Esophagus squamous epithelium (tissue), 5 donors: ENCODE results near the gene DENND2A. TPM values are rescaled to one million over a fixed set of nuclear protein-coding genes. Genes with fewer than 3 reads are reported as not detected.

ENCODE experiments used
- DNase-seq: peaks from one replicate; lab custom pipeline; 2025; lab: John Stamatoyannopoulos, UW
- H3K27ac ChIP-seq, 4 donors: fragments of 200-600 bp; sonication (generic); one replicate each; pipeline ENCODE4 v1.5.1; 2016 to 2019; ENCODE audit warnings: mild to moderate bottlenecking in 1 of 4
- H3K27me3 ChIP-seq, 4 donors: fragments of 200-600 bp; sonication (generic); 1 replicate in 3 of 4; 2 replicates in 1 of 4; pipeline versions ENCODE4 v1.5.1 to v1.6.0; 2017 to 2021; ENCODE audit warnings: antibody characterized with exemption in 1 of 4
- H3K36me3 ChIP-seq, 3 donors: fragments of 200-600 bp; sonication (generic); one replicate each; pipeline ENCODE4 v1.5.1; 2016 to 2019
- H3K4me1 ChIP-seq, 3 donors: fragments of 200-600 bp; sonication (generic); one replicate each; pipeline ENCODE4 v1.5.1; 2017 to 2019
- H3K4me3 ChIP-seq, 4 donors: fragments of 200-600 bp; sonication (generic); 1 replicate in 3 of 4; 2 replicates in 1 of 4; pipeline ENCODE4 v1.5.1; 2016 to 2019; ENCODE audit warnings: mild to moderate bottlenecking in 2 of 4, moderate library complexity in 1 of 4
- H3K9me3 ChIP-seq, 3 donors: fragments of 200-600 bp; sonication (generic); one replicate each; pipeline ENCODE4 v1.5.1; 2016 to 2019
- POLR2A ChIP-seq, 4 donors: fragments of 450-650 bp; IDR thresholded peaks; one replicate each; pipeline ENCODE4 v1.6.1; 2017; ENCODE audit warnings: antibody characterized with exemption in 4 of 4, mild to moderate bottlenecking in 4 of 4, moderate library complexity in 3 of 4
- WGBS, 2 donors: methylation state at CpG; one replicate each; pipeline ENCODE4 v1.1.5; 2018; 5-methylcytosine and 5-hydroxymethylcytosine counted together
- intact Hi-C: fragments of 100-400 bp; cut with DNase I; formaldehyde crosslinking; loops from one replicate; pipeline ENCODE4 v1.15.0; 2022
- total RNA-seq, 4 donors: library from RNA; depleted of rRNA; stranded (reverse); fragments of >200 nt; gene quantifications; one replicate each; pipeline ENCODE4 v1.1.0, GENCODE V29; 2016
- TF ChIP-seq, protein P1 (sequence below), 6 experiments: fragments of 450-650 bp in 4 of 6; fragments of 200-600 bp in 2 of 6; sonication (generic) in 2 of 6; IDR thresholded peaks; one replicate each; pipeline ENCODE4 v1.5.1; 2016 to 2019; ENCODE audit warnings: antibody characterized with exemption in 6 of 6, mild to moderate bottlenecking in 4 of 6, moderate library complexity in 4 of 6
- donor health status: DM: yes; HTN: yes; CAD: no.

DENND2A gene
- total RNA-seq, 4 donors from 2014 or later: 0.92 to 11.1 (median 1.9) TPM

DNA sequence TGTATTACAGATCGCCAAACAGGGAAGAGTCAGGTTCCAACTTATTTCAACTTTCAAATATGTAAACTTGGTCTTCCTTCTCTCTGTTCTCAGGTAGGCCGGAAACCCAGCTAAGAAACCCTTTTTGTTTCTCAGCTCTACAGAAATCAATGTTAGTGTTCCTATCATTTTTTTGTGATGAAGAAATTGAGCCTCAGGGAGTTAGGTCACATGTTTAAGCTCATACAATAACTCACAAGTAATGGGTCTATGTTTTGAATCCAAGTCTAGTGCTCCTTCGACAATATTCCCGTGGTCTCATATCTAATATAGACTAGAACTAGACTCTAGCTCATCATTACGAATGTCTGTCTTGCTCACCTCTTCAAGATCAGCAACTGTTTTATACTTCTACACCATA, 22.3 kb downstream of the DENND2A start:
- Histone ChIP-seq H3K4me3 (no peak overlapping the region), H3K27me3 (no peaks in the 10 kb centered on the region), H3K36me3 (no peaks in the 10 kb centered on the region), H3K9me3 (no peaks in the 10 kb centered on the region), H3K27ac (no peak overlapping the region), H3K4me1 (peaks cover 0 to 14% (median 0%) of the 10 kb centered on the region in 3 donors)
- 77 to 84% methylated on average over 5 of the region's 5 CpGs for WGBS, 2 donors
- no peak for DNase-seq
- intact Hi-C loops: no loop called here
- no peak for TF ChIP-seq POLR2A (IDR thresholded peaks at IDR 0.05)
- TF ChIP-seq, protein P1, sequence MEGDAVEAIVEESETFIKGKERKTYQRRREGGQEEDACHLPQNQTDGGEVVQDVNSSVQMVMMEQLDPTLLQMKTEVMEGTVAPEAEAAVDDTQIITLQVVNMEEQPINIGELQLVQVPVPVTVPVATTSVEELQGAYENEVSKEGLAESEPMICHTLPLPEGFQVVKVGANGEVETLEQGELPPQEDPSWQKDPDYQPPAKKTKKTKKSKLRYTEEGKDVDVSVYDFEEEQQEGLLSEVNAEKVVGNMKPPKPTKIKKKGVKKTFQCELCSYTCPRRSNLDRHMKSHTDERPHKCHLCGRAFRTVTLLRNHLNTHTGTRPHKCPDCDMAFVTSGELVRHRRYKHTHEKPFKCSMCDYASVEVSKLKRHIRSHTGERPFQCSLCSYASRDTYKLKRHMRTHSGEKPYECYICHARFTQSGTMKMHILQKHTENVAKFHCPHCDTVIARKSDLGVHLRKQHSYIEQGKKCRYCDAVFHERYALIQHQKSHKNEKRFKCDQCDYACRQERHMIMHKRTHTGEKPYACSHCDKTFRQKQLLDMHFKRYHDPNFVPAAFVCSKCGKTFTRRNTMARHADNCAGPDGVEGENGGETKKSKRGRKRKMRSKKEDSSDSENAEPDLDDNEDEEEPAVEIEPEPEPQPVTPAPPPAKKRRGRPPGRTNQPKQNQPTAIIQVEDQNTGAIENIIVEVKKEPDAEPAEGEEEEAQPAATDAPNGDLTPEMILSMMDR (IDR thresholded peaks at IDR 0.05): no peak

DNA sequence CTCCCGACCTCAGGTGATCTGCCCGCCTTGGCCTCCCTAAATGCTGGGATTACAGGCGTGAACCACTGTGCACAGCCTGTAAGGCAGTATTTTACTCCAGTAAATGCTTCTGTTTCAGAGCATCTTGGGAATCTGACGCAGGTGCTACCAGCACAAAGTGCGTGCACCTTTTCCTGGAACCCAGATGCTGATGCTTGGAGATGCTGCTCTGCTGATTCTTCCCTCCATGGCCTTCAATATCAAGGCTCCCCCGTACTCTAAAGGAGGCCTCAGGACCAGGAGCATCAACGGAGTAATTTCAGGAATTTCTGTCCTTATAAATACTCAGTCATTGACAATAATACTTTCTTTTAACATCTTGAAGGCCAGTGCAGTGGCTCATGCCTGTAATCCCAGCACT, 23.5 kb downstream of the DENND2A start:
- no peak for DNase-seq
- no peaks in the 10 kb centered on the region for H3K36me3 ChIP-seq

DNA sequence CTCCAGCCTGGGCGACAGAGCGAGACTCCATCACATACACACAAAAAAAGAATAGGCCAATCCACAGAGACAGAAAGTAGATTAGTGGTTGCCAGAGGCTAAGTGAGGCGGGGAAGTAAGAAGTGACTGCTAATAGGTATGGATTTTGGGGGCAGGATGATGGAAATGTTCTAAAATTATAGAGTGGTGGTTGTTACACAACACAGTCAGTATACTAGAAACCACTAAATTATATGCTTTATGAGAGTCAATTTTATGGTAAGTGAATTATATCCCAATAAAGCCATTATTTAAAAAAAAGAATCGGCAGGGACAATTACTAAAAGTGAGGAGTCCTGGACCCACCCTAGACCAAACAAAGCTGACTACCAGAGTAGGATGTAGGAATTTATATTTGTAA, 24.3 kb downstream of the DENND2A start:
- no peak for DNase-seq
- peaks cover 0 to under 1% (median 0%) of the 10 kb centered on the region in 3 donors for H3K4me1 ChIP-seq
- no peaks in the 10 kb centered on the region for H3K9me3 ChIP-seq
- no peak overlapping the region for H3K4me3 ChIP-seq
- intact Hi-C loops: no loop called here
- no peaks in the 10 kb centered on the region for H3K27me3 ChIP-seq
- H3K27ac ChIP-seq: no peak overlapping the region
- WGBS, 2 donors: 79 to 88% methylated on average over 4 of the region's 4 CpGs
- no peaks in the 10 kb centered on the region for H3K36me3 ChIP-seq
- TF ChIP-seq POLR2A (IDR thresholded peaks at IDR 0.05): no peak
- TF ChIP-seq, protein P1 (IDR thresholded peaks at IDR 0.05): no peak

More for the DNA sequence above, 23.5 kb downstream of the DENND2A start:
- intact Hi-C loops: no loop called here
- Histone ChIP-seq H3K27me3 (no peaks in the 10 kb centered on the region), H3K27ac (no peak overlapping the region), H3K4me3 (no peak overlapping the region), H3K9me3 (no peaks in the 10 kb centered on the region), H3K4me1 (peaks cover 0 to 8% (median 0%) of the 10 kb centered on the region in 3 donors)
- WGBS, 2 donors: 86 to 87% methylated on average over 6 to 7 of the region's 7 CpGs
- TF ChIP-seq, protein P1 (IDR thresholded peaks at IDR 0.05): no peak
- no peak for TF ChIP-seq POLR2A (IDR thresholded peaks at IDR 0.05)

DNA sequence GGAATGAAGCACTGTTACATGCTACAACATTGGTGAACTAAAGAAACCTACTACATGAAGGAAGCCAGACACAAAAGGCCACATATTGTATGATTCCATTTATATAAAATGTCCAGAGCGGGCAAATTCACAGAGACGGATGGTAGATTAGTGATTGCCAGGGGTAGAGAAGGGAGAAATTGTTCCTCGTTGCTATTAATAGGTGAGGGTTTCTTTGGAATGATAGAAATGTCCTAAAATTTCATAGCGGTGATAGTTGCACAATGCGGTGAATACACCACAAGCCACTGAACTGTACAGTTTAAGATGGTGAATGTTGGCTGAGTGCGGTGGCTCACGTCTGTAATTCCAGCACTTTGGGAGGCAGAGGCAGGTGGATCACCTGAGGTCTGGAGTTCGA, 29.0 kb downstream of the DENND2A start:
- TF ChIP-seq POLR2A (IDR thresholded peaks at IDR 0.05): no peak
- TF ChIP-seq, protein P1 (IDR thresholded peaks at IDR 0.05): no peak
- Histone ChIP-seq H3K27me3 (no peaks in the 10 kb centered on the region), H3K9me3 (no peaks in the 10 kb centered on the region), H3K4me3 (no peak overlapping the region), H3K27ac (no peak overlapping the region), H3K36me3 (no peaks in the 10 kb centered on the region), H3K4me1 (peaks cover 0 to 33% (median 8%) of the 10 kb centered on the region in 3 donors)
- WGBS, 2 donors: 87 to 90% methylated on average over 8 of the region's 8 CpGs
- DNase-seq: no peak
- intact Hi-C loops: no loop called here

DNA sequence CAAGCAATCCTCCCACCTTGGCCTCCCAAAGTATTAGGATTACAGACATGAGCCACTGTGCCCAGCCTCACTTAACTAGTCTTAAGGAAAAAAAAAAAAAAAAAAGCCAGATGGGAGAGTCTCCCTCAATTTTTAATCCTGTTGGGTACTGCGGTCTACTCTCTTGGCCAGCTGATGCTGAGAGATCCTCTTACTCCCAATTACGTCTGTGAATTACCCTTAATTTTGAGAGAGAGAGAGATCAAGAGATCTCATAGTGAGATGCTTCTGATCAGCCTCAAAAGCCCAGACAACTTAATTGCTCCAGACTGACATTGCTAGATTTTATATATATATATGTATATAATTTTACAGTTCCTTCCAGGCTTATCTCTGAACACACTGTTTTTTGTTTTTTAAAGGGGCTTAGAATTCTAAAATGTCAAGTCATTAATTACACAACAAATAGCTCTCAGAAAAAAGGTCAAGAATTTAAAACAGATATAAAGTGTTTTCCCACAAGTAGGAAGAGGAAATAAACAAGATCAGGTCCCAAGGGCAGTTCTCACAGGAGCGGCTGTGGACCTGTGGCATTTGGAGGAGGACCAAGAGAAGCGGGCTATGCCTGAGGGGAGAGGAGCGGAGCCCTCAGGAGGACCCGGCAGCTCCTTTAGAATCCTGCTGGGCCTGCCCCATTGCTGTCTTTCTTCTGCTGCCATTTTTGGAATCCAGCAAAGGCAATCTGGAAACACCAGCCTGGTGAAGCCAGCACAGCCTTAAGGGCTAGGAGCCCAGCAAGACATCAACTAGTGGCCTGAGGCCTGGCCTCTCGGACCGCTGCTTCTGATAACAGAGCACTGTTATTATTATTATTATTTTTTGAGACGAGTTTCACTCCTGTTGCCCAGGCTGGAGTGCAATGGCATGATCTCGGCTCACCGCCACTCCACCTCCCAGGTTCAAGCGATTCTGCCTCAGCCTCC, 30.1 kb downstream of the DENND2A start:
- peak overlapping the region in 1 of 4 donors; percentile 36 for H3K27ac ChIP-seq
- TF ChIP-seq POLR2A (IDR thresholded peaks at IDR 0.05): no peak
- TF ChIP-seq, protein P1 (IDR thresholded peaks at IDR 0.05): no peak
- no peak overlapping the region for H3K4me3 ChIP-seq
- no peaks in the 10 kb centered on the region for H3K27me3 ChIP-seq
- intact Hi-C loops: no loop called here
- no peaks in the 10 kb centered on the region for H3K36me3 ChIP-seq
- peaks cover 0 to 39% (median 8%) of the 10 kb centered on the region in 3 donors for H3K4me1 ChIP-seq
- DNase-seq: no peak
- no peaks in the 10 kb centered on the region for H3K9me3 ChIP-seq
- 64 to 76% methylated on average over 11 to 12 of the region's 12 CpGs for WGBS, 2 donors
